Nucleus accumbens (tissue), 56 donors: ENCODE measurements around the gene MARCHF7.
A peak's percentile ranks its signal among the peaks of the same experiment; 100 is the strongest.

Source experiments
- DNase-seq, 56 donors: peaks; one replicate each; lab custom pipeline; 2025; lab: John Stamatoyannopoulos, UW

The MARCHF7 gene

DNA sequence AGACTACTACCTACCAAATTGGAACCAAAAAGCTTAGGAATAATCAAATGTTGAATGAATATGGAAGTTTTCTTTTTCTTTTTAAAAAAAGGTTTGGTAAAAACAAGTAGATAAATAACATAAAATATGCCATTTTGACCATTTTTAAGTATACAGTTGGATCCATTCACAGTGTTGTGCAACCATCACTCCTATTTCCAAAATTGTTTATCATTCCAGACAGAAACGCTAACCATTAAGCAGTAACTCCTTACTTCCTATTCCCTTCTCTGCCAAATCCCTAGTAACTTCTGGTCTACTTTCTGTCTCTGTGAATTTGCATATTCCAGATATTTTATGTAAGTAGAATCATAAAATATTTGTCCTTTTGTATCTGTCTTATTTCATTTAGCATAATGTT, 45.9 kb downstream of the MARCHF7 start:
- DNase-seq = no peak

DNA sequence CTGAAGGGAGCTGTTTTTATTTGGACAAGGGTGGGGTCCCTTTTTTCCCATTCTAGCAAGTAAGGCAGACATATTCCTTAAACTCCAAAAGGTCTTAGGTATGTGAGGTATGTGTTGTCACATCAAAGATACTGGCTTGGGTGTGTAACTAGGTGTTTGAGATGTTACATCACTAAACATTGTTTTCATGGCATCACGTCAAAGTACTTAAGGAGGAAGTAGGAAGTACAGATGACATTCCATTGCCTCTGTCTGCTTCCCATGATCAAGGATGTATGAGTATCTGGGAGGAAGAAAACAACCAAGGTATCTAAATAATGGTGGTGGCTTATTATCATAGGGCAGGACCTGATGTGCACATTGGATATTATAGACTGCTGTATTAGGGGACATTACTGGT, 46.4 kb downstream of the MARCHF7 start:
- no peak for DNase-seq

DNA sequence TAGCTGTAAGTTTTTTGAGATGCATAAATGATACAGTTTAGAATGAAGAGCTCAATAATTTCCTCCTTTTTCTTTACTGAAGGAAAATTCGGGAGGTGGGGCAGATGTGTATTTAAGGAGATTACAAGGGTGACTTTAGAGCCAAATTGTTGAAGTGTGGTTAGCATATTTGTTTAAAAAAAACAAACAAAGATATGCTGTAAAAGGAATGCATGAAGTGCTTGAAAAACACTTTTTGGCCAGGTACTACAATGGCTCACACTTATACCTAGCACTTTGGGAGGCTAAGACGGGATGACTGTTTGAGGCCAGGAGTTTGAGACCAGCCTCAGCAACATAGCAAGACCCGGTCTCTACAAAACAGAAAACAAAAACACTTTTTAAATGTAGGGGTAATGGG, 47.3 kb downstream of the MARCHF7 start:
- no peak for DNase-seq

DNA sequence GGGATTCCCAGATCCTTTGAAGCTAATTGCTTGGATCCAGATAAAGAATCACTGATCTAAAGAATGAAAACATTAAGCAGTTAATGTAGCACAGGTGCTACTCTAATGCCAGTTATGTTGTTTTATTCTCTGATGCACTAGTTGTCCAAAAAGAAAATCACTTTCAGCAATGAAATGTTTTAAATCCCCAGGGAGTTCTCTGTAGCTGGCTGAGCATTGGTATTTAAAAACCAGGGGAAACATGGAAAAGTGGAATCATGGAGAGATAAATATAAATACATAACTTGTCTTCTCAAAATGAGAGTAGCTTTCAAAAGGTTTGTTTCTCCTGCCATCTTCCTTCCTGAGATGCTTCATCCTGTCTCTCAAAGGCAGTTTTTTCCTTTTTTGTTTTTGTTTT, 48.0 kb downstream of the MARCHF7 start:
- no peak for DNase-seq

DNA sequence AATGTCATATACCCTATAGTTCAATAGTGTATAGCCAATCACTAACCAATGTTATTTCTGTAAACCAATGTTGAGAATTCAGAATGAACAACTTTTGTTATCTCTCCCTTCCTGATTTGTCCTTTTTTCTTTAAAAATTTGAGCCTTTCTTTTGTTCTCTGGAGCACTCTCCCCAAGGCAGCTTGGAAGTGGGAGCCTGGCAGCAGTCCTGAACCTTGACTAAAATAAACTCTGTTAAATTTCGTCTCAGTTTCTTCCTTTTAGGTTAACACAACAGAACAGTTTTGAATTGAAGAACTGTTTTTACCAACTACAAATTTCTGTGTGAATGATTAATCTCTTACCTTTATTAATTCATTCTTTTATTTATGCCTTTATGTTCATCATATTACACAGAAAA, 49.8 kb downstream of the MARCHF7 start:
- peak in 1 of 56 donors; percentile 7 for DNase-seq
